Keratinocyte (primary cell): ENCODE measurements around the gene CCND2.

ENCODE experiments used
- EZH2 ChIP-seq: IDR thresholded peaks from one replicate; pipeline ENCODE4 v1.6.1; 2012; ENCODE audit warnings: inconsistent platforms, mild to moderate bottlenecking, low read length, moderate library complexity
- TF ChIP-seq, protein P1 (sequence below), 3 experiments: IDR thresholded peaks in 1 of 3; conservative IDR thresholded peaks in 1 of 3; optimal IDR thresholded peaks in 1 of 3; 2 replicates in 2 of 3; 3 replicates in 1 of 3; pipeline versions ENCODE3 to v1.5.1; 2011; ENCODE audit warnings: low read length in 3 of 3, mild to moderate bottlenecking in 3 of 3, moderate library complexity in 2 of 3, control low read depth in 1 of 3, inconsistent platforms in 1 of 3; ENCODE audit not compliant: insufficient read depth in 2 of 3; ENCODE audit errors: extremely low read depth in 1 of 3

DNA sequence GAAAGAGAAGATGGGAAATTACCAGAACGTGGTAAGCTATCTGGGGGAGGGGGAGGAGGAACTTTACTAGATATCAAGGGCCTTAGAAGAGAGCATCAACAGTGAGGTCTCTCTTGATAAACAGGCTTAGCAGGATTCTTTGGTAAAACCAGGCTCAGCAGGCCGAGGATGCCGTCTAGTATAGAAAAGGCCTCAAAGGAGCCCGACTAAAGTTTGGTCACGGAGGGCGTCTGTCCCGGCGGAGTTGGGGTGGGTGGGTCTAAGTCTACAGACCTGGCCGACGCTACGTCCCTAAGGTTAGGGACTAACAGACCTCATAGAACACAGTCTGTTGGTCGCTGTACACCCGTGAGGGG is 46.9 kb downstream of the CCND2 start:
- TF ChIP-seq, protein P1, sequence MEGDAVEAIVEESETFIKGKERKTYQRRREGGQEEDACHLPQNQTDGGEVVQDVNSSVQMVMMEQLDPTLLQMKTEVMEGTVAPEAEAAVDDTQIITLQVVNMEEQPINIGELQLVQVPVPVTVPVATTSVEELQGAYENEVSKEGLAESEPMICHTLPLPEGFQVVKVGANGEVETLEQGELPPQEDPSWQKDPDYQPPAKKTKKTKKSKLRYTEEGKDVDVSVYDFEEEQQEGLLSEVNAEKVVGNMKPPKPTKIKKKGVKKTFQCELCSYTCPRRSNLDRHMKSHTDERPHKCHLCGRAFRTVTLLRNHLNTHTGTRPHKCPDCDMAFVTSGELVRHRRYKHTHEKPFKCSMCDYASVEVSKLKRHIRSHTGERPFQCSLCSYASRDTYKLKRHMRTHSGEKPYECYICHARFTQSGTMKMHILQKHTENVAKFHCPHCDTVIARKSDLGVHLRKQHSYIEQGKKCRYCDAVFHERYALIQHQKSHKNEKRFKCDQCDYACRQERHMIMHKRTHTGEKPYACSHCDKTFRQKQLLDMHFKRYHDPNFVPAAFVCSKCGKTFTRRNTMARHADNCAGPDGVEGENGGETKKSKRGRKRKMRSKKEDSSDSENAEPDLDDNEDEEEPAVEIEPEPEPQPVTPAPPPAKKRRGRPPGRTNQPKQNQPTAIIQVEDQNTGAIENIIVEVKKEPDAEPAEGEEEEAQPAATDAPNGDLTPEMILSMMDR (optimal IDR thresholded peaks at IDR 0.05 in 1 of 3, IDR thresholded peaks at IDR 0.05 in 1 of 3, conservative IDR thresholded peaks at IDR 0.05 in 1 of 3; ENCODE audit: extremely low read depth in 1 of 3, insufficient read depth in 2 of 3, low read length in 3 of 3), result no peak
- TF ChIP-seq EZH2, result no peak
